GM12891 (cell line): ENCODE data around the gene NLGN1.

Experiments used
- DNase-seq: peaks from one replicate; pipeline ENCODE4 v3.0.0; 2011; ENCODE audit warnings: low spot score; ENCODE audit not compliant: insufficient read length
- FAIRE-seq: peaks from 2 replicates; lab custom pipeline; 2011; peaks lifted over from hg19 to GRCh38; lab: Jason Lieb, UNC
- PAX5 ChIP-seq: IDR thresholded peaks from 2 replicates; pipeline ENCODE4 v1.6.1; 2011; ENCODE audit warnings: low read length, moderate library complexity, mild to moderate bottlenecking; ENCODE audit not compliant: insufficient read depth, severe bottlenecking
- POLR2A ChIP-seq: IDR thresholded peaks from 2 replicates; pipeline ENCODE4 v1.6.1; 2011; ENCODE audit warnings: low read depth, low read length, control low read depth
- POLR2AphosphoS5 ChIP-seq: IDR thresholded peaks from 2 replicates; pipeline ENCODE4 v1.6.1; 2011; ENCODE audit warnings: low read depth, low read length, control low read depth
- POU2F2 ChIP-seq: IDR thresholded peaks from 2 replicates; pipeline ENCODE4 v1.6.1; 2011; ENCODE audit warnings: low read depth, mild to moderate bottlenecking, control low read depth, low read length, moderate library complexity
- SPI1 ChIP-seq: IDR thresholded peaks from 2 replicates; pipeline ENCODE4 v1.6.1; 2011; ENCODE audit warnings: low read depth, low read length, control low read depth
- TAF1 ChIP-seq: IDR thresholded peaks from 2 replicates; pipeline ENCODE4 v1.6.1; 2011; ENCODE audit warnings: low read depth, low read length, control low read depth

The NLGN1 gene

DNA sequence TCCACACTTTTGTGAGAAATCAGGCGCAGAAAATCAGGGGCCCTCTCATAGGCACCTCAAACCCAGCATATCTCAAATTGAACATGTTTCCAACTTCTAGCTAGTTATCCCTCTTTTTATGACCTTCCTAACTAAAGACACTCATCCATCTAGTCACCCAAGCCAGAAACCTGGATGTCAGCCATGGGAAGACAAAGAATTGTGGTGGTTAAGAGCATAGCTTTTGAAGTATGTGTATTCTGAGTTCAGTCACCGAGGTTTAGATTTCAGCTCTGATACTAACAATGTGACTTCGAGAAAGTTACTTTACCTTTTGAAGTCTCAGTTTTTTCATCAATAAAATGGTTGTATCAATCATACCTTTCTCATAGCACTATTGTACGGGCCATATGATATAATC is 495.5 kb downstream of the NLGN1 start:
- TF ChIP-seq POU2F2 (no peak), SPI1 (no peak), TAF1 (no peak), POLR2AphosphoS5 (no peak), PAX5 (no peak), POLR2A (no peak)
- FAIRE-seq (no peak), DNase-seq (no peak)

DNA sequence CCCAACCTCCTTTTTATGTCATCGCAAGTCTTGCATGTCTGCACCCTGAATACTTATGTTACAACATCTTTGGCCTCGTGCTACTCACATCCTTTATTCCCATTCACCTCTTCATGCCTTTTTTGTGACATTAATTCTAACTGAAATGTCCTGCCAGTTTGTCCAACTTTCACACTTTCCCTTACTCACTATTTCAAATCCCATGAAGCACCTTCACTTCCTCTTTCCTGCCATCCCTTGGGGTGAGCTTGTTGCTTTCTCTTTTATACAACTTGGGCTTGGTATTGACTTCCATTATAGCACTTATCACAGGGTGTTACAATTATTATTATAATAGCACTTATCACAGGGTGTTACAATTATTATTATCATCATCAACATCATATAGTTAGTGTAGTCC is 496.3 kb downstream of the NLGN1 start:
- TF ChIP-seq SPI1 (peak; percentile 48), POU2F2 (no peak)
- DNase-seq (no peak), FAIRE-seq (no peak)

DNA sequence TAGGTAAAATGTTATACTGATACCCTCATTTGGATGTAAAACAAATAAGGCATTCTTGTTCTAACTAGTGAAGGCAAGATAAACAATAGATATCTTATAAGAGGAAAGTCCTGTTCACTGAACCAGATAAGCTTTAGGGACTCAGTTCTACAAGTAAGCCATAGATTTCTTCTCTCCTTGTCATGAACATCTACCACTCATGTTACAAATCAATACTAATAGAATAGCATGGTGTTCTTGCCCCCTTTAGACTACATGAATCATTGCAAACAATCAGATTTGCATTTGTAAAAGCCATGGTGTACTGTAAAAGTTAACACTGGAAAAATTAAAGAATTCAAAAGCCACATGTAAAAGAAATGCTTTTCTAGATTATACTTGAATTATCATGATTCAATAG is 500.1 kb downstream of the NLGN1 start:
- TF ChIP-seq TAF1 (no peak), PAX5 (no peak), POU2F2 (no peak), SPI1 (no peak), POLR2AphosphoS5 (no peak)
- FAIRE-seq: no peak
- no peak for DNase-seq

DNA sequence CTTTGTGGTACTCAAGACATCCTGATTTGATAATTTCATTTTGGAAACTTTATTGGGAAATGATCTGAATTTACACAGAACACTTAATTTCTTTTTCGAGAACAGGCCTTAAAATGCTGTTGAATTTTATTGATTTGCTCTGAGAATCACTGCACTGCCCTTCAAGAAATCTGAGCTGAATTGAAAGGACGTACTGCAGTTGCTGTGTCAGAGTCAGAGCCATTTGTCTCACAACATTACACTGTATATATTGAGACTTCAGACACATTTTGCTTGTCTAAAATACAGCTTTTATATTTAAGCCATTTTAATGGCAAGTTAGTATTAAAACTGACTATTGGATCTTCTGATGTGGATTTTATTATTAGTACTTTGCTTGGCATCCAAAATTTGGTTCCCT is 504.1 kb downstream of the NLGN1 start:
- DNase-seq (no peak), FAIRE-seq (no peak)
- TF ChIP-seq POLR2A (no peak), SPI1 (no peak), POLR2AphosphoS5 (no peak), POU2F2 (no peak), TAF1 (no peak), PAX5 (no peak)

DNA sequence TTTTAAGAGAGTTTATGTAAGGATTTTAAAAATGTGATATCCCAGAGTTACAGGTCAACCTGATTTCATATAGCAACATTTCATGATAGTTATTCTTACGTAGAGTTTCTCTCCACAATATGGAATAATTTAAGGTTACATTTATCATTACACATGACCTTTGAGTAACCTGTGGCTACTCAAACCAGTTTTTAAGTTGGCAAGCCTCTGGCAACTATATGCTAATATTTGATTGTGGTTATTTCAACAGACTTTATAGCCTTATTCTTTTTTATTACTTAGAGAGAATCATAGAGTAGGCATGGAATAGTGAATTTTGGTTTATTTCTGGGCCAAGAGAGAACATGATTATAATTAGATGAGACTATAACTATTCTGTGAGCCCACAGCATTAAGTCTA is 504.9 kb downstream of the NLGN1 start:
- no peak for FAIRE-seq
- no peak for DNase-seq
- no peak for TF ChIP-seq PAX5
- no peak for TF ChIP-seq SPI1
- no peak for TF ChIP-seq TAF1
- no peak for TF ChIP-seq POU2F2
- no peak for TF ChIP-seq POLR2AphosphoS5
- TF ChIP-seq POLR2A: no peak

DNA sequence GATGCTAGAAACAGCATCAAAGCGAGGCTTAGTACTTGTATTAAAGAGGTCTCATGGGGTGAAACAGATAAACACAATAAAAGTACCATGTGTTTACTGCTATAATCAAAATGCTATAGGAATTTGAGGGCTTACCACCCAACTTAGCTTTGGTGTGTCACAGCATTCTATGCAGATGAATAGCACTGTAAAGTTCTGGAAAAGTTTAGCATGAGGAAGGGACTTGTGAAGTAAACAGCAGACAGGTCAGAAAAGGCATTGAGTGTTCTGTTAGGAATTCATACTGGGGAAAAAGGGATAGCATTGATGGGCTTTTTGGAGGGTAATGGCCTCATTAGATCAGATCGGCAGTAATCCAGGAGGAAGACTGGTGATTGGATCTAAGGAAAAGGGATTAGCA is 505.3 kb downstream of the NLGN1 start:
- no peak for DNase-seq
- FAIRE-seq: no peak
- no peak for TF ChIP-seq PAX5
- no peak for TF ChIP-seq SPI1
- no peak for TF ChIP-seq POLR2A
- TF ChIP-seq TAF1: no peak
- TF ChIP-seq POLR2AphosphoS5: no peak
- no peak for TF ChIP-seq POU2F2

DNA sequence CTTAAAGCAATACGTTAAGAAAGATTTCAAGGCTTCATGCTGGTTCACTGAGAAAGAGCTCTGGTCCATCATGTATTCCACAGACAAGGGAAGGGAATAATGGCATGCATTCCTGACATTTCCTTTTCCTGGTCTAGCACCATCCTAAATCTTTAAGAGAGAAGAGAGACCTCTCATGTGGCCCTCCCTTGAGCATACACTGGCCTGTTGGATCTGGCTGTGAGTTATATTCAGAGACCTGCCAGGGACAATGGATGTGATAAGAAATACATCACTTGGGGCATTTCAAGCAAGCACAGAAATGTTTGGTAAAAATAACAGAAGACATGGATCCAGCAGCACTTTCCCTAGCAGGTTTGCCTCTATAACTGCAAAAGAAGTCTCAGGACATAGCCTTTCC is 507.8 kb downstream of the NLGN1 start:
- DNase-seq (no peak), FAIRE-seq (no peak)
- TF ChIP-seq SPI1 (no peak), POU2F2 (no peak), POLR2A (no peak), TAF1 (no peak), POLR2AphosphoS5 (no peak), PAX5 (no peak)

DNA sequence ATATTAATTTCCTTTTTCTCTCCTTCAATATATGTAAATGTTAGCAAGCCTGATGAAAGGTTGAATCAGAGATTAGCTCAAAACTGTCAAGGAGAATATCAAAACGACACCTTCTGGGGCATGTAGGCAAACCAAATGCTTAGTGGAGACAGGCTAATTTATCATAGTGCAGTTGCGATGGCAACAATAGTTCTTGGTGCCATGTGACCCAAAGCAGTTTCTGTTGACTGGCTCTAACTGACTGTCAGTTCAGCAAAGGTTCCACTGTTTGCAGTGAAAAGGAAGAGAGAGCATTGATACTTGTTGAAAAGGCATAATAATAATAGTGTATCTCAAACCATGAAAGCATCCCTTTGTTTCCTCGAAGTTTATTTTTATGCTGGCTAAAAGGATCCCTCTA is 513.9 kb downstream of the NLGN1 start:
- DNase-seq (no peak), FAIRE-seq (no peak)
- TF ChIP-seq SPI1 (no peak), TAF1 (no peak), POLR2A (no peak), POU2F2 (no peak), PAX5 (no peak), POLR2AphosphoS5 (no peak)

DNA sequence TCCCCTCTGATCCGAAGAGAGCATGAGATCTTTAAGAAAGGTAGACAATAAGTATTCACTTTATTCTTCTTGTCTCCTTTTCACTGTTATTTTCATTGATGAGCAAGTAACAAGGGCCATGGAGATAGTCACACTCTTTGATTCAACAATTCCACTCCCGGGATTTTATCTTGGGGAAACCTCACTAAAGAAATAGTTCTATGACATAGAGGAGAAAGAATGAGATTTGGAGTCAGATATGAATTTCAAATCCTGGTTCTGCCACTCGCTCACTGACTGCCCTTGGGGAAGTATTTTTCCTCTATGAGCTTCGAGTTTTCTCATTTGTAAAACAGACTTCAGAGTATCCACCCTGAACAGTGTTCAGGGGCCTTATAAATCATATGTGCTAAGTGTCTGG is 514.6 kb downstream of the NLGN1 start:
- TF ChIP-seq PAX5 (no peak), SPI1 (no peak), POLR2AphosphoS5 (no peak), POU2F2 (no peak), TAF1 (no peak)
- DNase-seq (no peak), FAIRE-seq (no peak)

DNA sequence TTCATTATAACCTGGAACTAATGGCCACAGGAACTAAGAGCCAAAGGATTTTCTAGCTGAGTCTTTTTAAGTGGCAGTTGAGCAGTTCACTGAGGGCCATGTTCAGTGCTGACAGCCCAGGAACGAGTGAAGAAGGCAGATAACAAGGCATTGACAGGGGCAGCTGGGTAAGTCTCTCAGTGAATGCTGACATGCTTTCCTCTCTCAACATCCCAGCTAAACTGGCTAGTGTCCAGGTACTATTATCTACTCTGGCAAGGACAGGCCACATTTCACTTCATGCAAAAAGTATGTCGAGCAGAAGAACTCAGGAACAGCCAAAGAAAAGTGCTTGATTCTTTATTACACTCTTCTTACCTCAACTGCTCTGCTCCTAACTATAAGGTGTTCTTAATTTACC is 515.9 kb downstream of the NLGN1 start:
- TF ChIP-seq SPI1 (no peak), PAX5 (no peak), TAF1 (no peak), POLR2AphosphoS5 (no peak), POLR2A (no peak), POU2F2 (no peak)
- DNase-seq: no peak
- no peak for FAIRE-seq
